NCI-H1694 (cell line): ENCODE measurements around the gene GTF2F1.
"Not testable (repeated sequence)": the region's sequence is repeated elsewhere in the genome, so short reads cannot be mapped to it uniquely, and the experiment has no call there.

ENCODE experiments used
- DNase-seq: peaks from one replicate; lab custom pipeline; 2025; lab: John Stamatoyannopoulos, UW

The GTF2F1 gene

DNA sequence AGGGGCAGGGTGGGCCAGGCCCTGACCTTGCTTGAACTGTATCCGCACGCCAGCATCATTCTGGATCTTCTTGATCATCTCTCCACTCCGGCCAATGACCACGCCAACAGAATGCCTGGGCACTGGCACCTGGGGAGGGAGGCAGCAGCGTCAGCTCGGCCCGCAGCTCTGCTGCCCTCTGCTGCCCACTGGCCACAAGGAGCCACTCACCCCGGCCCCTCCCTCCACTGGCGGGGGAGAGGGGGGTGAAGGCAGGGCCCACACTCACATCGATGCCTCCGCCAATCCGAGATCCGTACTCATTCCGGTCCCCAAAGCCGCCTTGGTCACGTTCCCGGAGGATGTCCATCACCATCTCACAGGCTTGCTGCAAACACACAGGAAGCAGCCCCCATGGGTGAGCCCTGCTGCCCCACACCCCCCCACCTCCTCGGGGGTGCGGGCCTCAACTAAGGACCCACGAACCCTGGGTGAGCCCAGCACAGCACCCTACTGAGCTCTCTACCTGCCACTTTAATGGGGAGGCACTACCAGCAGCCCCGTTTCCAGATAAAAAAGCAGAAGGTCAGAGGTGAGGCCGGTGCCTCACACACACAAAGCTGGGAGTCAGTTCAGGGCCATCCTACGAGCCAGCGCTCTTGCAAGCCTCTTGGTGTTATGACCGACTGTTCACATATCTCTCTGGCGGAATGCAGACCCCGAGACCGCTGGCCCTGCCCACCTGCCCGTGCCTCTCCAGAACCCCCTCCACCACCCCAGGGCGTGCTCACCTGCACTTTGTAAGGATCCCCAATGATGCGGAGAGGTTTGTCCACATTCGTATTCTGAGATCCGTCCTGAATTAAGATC lies 25.0 kb upstream of the GTF2F1 start:
- no peak for DNase-seq

DNA sequence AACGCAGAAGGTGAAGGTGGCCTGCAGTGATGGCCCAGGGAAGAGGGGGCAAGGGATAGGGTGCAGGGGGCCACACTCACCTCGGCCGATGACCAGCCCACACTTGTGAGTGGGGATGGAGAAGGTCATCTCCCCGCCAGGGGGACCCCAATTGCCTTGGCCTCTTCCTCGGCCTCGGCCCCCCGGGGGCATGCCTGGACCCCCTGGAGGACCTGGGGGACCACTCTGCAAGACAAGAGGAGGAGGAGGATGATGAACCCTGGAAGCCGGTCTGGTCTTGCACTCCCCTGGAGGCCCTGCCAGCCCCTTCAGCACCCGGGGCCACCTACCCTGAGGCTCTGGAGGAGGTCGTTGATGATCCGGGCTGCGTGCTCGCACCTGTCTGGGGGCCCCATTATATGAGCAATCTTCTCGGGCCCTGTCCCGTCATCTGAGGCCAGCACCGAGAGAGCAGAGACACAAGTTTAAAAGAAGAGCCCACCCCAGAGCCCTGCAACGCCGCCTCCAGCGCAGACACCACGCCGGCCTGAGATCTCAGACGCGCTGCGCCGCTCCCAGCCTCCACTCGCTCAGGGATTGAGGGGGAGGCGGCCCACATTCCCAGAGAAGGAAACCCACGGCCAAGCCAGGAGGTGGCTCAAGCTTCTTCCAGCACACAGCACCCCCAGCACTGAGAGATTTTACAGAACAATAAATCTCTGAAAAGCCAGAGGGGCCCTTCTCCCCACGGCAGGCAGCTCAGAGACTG lies 23.9 kb upstream of the GTF2F1 start:
- DNase-seq: no peak

DNA sequence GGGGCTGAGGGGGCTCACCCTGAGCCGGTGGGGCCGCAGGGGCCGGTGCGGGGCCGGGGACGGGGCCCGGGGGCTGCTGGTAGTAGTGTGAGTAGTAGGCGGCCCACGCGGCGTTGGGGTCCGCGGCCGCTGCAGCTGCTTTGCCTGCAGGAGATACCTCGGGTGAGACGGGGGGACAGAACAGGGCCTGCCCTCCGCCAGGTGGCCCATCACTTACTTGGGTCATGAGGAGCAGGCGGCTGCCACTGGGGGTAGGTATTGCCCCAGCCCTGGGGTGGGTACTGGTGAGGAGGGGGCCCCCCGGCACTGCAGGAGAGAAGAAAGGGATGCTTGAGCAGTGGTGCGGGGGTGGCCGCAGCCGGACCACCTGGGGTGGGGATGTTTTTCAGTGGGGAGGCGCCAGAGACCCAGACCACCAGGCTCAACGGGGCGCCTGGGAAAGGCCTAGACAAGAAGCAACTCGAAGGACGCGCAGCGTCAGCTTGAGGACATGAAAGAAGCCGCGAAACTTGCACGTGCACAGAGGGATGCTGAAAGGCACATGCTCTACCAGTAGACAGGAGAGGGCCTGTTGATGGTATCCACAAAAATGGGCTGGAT lies 22.7 kb upstream of the GTF2F1 start:
- no peak for DNase-seq

DNA sequence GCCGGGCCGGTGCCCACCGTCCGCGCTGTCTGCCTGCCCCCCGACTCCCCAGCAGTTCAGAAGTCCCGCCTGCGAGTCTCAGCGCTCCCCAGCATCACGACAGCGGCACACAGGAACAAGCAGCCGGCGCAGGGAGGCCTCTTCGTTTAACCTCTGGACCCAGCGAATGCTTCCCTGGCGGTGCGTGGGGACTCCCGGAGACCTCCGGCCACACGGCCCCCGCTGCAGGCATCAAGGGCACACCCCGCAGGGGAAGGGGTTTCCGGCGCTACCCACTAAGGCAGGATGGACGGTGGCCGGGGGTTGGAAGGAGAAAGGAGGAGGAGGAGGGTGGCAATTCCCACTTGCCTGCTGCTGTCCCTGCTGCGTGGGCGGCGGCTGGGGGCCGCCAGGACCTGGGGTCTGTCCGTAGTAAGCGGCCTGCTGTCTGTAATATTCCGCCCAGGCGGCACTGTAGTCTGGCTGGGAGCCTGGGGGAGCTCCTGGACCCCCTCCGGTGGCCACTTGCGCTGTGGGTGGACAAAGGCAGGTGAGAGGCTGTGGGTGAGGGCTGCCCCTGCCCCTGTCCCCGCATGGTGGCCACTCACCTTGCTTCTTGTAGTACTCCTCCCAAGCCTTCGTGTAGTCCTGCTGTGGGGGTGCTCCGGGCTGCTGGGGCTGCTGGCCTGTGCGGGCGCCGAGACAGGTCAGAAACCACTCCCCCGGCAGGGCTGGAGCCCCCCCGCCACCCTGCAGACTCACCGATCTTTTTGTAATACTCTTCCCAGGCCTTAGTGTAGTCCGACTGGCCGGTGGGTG lies 22.0 kb upstream of the GTF2F1 start:
- DNase-seq: no peak

DNA sequence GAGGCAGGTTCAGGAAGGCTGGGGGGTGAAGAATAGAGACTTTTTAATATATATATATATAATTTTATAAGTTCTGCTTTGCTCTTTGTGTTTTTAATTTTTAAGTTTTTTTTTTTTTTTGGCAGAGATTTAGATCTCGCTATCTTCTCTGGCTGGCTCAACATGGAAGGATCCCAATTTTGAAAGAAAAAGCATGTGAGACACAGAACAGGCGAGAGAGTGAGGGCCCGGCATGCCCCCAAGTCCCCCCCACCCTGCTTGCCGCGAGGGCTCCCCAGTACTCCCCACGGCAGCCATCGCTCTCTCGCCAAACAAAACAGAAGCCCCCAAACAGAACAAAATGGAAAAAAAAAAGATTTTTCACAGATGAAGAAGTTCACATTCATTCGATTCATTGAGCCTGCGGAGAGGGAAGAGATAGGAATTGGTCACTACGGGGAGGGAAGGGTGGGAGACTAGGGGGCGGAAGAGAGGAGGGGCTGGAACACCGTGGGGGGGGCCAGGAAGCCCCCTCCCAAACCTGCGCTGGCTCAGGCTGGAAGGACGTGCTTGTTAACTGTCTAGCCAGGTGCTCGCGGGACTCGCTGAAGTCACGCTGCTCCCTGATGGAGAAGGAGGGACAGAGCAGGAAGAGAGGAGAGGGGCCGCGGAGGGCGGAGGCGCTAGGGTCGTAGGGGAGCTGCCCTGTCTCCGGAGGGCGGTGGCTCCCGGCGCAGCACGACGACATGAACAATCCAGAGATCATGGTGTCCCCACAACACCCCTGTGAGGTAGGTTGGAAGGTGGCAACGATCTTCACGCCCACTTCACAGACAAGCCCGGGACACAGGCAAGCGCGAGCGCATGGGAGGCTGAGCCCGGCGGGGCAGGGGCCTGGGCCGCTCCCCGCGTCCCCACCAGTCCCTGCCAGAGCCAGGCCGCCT lies 21.0 kb upstream of the GTF2F1 start:
- no peak for DNase-seq

DNA sequence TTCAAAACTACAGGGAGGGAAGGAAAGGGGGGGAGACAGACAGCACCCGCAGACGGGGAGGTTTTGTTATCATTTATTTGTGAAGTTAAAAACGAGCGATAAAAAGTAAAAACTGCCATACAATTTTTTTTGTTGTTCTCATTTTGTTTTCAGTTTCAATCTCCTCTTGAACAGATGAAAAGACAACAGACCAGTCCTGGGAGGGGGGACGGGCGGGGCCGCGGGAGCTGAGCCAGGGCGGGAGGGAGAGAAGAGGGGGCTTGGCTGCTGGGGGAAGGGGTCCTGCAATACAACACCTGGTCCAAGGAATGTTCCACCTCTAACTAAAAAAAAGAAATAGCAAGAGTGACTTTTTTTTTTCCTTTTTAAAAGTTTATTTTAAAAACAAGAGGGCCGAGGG lies 20.3 kb upstream of the GTF2F1 start:
- no peak for DNase-seq

DNA sequence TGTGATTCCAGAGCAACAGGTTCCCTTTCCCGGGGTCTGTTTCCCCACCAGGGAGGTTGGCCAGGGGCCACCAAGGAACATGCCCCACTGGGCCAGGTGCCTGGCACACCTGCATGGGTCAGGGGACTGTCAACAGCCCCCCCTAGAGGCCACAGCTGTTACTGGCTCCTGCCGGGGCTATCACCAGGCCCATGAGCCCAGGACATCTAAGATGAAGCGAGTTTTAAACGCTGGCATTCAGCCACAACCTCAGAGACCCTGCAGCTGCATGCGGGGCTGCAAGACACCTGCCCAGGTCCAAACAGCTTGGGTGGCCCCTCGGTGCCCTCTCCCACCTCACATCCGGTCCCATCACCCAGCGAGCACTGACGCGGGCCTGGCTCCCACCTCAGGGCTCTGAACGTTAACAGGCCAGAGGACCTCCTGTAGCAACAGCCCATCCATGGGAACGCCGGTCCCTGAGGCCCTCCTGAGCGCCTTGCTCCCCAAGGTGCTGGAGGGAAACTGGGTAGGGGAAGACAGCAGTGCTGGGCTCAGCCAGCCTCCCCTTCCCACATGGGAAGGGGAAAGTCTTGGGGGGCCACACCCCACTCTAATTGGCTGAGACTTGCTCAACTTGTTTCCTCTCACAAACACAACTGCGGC lies 19.6 kb upstream of the GTF2F1 start:
- DNase-seq: no peak

DNA sequence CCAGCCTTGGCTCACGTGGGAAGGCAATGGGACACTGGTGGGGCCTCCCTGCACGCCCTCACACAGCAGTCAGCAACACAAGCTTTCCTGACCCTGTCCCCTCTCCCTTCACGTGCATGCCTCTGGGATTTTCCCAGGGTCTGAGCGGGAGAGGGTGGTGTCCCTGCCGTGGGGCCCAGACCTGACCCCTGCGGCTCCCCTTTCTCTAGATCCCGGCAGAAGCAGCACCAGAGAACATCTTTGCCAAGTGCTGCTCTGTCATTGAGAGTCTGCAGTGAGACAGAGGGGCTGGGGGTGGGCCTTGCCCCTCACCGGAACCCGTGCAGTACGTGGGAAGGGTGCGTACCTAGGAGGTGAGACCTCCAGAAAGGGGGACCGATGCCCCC lies 19.1 kb upstream of the GTF2F1 start:
- DNase-seq: no peak

DNA sequence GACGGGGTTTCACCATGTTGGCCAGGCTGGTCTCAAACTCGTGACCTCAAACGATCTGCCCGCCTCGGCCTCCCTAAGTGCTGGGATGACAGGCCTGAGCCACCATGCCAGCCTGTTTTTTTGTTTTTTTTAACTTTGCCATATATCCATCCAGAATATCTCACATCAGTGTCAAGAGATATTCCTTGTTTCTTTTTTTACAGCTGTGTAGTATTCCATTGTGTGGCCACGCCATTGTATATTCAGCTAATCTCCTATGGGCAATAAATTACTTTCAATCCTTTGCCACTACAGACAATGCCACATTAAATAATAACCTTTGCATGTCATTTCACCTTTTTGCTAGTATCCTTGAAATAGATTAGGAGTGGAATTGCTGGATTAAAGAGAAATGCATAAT lies 16.4 kb upstream of the GTF2F1 start:
- no peak for DNase-seq

DNA sequence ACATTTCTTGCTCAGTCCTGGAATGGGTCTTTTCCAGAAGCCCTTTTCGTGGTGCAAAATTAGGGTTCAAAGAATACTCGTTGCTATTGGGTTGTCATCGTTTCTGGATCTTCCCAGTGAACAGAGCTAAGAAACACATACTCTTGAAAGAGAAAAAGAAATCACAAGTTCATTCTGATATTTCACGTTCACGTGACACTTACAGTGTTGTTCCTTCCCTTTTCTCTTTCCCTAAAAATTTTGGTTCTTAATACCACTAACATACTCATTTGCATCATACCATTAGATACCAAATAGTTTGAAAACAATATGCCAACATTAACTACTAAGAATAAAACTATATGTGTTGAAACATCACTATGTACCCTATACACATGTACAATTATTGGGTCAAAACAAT lies 13.4 kb upstream of the GTF2F1 start:
- DNase-seq: no peak

DNA sequence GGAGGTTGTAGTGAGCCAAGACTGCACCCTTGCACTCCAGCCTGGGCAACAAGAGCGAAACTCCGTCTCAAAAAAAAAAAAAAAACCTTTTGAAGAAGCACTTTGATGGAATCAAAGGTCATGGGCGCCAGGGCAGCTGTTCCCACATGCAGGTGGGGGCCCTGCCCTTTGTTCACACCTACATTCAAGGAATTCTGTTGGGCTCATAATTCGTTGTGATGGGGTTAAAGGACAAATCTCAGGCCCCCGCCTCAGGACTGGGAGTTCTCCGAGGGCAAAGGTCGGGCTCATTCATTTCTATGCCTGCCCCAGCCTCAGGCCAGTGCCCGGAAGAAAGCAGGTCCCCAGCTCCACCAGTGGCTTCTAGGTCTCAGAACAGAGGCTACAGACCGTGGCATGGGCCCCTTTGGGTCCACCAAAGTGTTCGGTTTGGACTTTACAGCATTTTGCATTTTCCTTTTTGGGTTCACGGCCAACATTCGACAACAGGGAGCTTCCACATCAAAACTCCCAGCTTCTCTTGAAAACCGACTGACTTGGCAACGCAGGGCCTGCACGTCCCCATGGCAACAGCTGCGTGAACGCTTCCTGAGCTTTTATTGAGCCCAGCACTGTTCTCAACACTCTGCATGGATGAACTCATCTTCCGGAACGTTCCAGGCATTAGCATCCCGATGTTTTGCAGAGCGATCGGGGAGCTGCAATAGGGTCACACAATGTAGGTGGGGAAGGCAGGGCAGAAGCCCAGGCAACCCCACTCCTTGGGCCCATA lies 10.1 kb upstream of the GTF2F1 start:
- no peak for DNase-seq

DNA sequence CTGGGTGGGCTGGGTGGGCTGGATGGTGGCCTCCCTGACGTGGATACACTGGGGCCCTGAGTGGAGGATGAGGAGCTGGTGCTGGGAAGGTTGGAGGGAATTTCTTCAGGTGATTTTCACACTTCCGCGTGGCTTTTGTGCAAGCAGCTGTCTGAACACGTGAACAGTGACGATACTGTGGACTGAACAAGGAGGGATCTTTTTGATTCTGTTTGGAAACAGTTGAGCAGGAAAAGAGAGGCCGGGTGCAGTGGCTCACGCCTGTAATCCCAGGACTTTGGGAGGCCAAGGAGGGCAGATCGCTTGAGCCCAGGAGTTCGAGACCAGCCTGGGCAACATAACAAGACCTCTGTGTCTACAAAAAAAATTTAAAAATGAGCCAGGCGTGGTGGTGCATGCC lies 9.1 kb upstream of the GTF2F1 start:
- DNase-seq: no peak

DNA sequence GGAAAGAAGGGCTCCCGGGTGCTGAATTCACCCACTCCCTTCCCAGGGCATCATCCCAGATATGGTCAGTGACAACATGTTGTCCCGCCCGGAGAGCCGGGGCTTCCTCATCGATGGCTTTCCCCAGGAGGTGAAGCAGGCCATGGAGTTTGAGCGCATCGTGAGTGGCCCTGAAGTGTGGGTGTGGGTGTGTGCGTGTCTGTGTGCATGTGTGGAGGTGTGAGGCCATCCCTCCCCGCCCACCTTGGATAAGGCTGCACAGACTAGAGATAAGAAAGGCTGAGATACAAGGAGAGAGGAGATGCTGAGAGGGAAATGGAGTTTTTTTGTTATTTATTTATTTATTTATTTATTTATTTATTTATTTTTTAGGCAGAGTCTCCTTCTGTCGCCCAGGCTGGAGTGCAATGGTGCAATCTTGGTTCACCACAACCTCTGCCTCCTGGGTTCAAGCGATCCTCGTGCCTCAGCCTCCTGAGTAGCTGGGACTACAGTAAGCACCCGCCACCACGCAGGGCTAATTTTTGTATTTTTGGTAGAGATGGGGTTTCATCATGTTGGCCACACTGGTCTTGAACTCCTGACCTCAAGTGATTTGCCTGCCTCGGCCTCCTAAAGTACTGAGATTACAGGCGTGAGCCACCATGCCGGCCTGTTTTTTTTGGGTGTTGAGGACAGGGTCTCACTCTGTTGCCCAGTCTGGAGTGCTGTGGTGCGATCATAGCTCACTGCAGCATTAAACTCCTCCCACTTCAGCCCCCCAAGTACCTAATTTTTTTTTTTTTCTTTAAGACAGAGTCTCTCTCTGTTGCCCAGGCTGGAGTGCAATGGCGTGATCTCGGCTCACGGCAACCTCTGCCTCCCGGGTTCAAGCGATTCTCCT lies 7.3 kb upstream of the GTF2F1 start:
- not testable (repeated sequence) for DNase-seq

DNA sequence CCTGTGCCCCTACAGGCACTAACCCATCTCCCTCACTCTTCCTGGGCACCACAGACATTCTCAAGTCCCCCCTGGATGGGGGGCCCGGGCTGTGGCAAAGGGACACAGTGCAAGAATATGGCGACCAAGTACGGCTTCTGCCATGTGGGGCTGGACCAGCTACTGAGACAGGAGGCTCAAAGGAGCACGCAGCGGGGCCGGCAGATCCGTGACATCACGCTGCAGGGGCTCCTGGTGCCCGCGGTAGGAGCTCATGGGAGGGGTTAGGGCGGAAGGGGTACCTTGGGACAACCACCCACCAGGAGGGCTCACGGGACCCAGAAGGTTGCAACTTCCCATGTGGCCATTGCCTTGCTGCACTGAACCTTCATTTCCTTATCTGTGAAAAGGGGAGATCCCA lies 3.3 kb upstream of the GTF2F1 start:
- DNase-seq: no peak

DNA sequence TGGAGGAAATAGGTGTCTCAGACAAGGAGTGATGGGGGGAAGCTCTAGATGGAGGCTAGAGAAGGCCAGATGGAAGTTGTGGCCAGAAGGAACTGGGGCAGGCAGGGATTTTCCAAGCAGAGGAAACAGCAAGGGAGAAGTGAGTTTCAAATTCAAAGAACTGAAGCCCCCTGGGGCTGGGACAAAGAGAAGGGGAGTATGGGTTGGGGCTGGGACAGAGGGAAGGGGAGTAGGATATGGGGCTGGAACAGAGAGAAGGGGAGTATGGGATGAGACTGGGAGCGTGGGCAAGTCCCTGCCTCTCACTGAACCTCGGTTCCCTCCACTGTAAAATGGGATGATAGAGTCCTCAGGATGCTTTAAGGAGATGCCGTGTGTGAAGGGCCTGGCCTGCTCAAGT lies 1.9 kb upstream of the GTF2F1 start:
- no peak for DNase-seq

DNA sequence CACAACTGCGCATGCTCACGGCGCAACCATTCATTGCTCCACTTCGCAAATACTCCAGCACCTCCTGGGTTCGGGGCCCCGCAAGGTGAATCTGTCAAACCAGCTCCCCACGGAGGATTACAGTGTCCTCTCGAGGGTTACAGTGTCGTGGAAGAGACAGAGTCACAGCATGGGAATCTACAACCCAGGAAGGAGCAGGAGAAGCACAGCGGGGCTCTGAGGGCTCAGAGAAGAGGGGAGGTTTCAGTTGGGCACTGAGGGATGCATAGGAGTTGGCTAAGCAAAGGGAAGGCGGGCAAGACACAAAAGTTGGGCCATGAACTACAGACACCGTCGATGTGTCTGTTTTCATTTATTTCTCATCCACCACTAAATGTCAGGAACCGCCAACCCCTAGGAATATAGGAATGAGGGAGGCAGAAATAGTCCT lies 1.0 kb upstream of the GTF2F1 start:
- DNase-seq: no peak

DNA sequence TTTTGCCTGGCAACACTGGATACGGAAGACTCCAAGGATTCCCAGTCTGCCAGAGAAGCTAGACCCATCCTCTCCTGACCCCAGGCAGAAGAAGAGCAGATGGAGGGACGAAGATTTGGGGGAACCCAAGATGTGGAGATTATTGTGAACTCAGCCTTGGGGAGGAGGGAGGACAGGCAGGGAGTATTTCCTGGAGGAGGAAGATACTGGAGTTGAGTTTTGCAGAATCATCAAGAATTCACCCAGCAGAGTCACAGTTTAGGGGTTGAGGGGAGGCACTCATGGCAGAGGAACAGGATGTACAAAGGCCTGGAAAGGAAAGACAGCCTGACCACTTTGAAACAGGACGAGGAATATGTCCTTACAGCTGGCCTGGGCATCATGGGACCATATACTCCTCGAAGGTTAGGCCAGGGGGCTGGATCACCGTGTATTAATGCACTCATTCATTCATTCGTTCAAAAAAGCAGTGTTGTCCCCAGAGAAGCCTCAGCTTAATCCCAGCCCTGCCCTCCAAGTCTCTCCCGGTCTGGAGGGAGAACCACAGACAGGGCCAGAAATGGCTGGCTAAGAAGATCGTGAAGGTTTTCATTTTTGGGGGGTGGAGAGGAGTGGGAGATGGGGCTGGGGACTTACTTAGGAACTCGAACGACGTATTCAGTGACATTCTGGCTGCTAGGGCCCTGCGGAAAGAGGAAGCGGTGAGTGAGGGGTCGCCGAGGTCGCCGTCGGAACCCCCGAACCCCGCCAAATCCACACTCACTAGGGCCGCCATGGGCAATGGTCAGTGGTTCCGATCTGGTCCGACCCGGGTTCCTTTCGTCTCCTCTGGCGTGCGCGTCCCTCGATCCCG lies 517 bp downstream of the GTF2F1 start:
- no peak for DNase-seq

DNA sequence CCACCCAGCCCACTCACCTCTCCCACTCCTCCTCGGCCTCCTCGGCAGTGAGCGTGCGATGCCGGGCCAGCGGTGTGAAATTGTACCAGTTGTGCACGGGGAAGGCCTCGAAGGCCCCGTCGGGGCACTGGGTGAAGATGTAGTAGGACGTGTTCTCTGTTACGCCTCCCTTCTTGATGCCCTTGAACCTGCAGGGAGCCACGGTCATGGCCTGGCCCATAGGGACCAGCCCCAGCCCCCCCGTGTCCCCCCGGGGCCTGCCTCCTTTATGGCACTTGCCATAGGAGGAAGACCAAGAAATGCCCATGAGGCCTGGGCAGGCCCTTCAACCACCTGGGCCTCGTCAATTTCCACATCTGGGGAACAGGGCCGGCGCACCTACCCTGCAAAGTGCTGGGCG lies 5.6 kb downstream of the GTF2F1 start:
- no peak for DNase-seq
